GM10266 (cell line): ENCODE results near the gene PARD3B.

Experiments
- DNase-seq: peaks from one replicate; pipeline ENCODE4 v3.0.0; 2012; ENCODE audit errors: extremely low spot score
- CTCF ChIP-seq: IDR thresholded peaks from 2 replicates; pipeline ENCODE4 v1.5.1; 2012; ENCODE audit warnings: mild to moderate bottlenecking, low read depth; ENCODE audit not compliant: control insufficient read depth, insufficient read depth; ENCODE audit errors: missing control alignments

The PARD3B gene

GRCh38 chr2:204692790-204693189 lies 147.5 kb downstream of the PARD3B start:
- no peak for DNase-seq
- TF ChIP-seq CTCF, result no peak

- no peak for DNase-seq
- TF ChIP-seq CTCF, result no peak
Measured at GRCh38 chr2:204693262-204693661, 148.0 kb downstream of the PARD3B start.

DNA sequence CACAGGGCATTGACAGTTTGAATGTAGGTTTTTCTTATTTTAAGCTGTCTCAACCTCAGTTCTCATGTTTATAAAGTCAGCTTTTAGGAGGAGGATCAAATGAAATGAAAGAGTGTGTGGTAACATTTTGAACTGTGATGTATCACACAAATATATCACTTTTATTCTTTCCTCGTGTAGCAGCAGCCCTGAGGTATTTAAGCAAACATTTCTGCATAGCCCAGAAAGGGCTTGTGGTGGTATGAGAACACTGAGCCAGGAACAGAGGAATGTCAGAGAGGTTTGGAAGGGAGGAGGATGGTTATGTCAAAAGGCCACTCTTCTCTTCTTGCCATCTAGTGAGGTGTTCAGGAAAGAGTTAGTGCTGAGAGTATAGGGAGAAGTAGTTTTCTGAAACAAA lies 150.2 kb downstream of the PARD3B start:
- TF ChIP-seq CTCF, result no peak
- DNase-seq, result no peak

GRCh38 chr2:204696124-204696523 lies 150.8 kb downstream of the PARD3B start:
- no peak for DNase-seq
- no peak for TF ChIP-seq CTCF

DNA sequence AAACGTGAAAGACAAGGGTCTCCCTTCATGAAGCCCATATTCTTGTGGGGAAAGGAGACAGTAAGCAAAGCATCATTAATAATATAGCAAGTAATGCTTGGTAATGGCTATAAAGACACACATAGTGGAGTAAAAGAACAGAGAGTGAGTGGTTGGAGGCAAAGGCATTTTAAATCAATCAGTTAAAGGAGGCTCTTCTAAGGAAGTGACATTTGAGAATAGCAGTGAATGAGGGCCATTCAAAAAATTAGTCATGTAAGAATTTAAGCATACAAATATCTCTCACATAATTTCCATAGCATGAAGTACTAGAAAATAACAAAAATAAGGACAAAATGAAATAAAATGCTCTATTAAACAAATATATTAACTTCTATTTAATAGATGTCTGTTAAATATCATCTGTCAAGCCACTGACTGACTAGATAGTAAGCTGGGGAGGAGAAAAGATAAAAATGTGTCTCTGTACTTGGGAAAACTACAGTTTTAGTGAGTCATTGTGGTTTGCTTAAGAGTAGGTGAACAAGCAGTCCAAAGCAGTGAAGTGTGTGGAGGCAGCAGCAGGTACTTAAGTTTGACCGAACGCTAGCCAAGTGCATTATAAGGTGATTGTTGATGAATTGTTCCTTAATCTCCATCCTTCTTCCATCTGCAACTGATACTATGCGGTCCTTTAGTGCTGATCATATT lies 160.1 kb downstream of the PARD3B start:
- DNase-seq, result no peak
- no peak for TF ChIP-seq CTCF

- DNase-seq, result no peak
- no peak for TF ChIP-seq CTCF
Measured at GRCh38 chr2:204706939-204707338, 161.7 kb downstream of the PARD3B start.

DNA sequence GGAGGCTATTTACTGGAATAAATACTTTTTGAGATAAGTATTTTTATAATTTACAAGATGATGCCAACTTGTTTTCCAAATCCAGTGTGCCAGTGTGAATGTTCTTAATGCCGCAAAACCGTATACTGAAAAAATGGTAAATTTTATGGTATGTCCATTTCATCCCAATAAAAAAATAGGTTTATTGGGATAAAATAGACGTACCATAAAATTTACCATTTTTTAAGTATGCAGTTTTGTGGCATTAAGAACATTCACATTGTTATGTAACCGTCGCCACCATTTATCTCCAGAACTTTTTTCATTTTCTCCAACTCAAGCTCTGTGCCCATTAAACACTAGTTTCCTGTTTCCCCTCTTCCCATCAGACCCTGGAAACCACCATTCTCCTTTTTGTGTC lies 167.9 kb downstream of the PARD3B start:
- no peak for DNase-seq
- no peak for TF ChIP-seq CTCF
